ENCODE data around the gene ARHGAP29.

ARHGAP29 gene

DNA sequence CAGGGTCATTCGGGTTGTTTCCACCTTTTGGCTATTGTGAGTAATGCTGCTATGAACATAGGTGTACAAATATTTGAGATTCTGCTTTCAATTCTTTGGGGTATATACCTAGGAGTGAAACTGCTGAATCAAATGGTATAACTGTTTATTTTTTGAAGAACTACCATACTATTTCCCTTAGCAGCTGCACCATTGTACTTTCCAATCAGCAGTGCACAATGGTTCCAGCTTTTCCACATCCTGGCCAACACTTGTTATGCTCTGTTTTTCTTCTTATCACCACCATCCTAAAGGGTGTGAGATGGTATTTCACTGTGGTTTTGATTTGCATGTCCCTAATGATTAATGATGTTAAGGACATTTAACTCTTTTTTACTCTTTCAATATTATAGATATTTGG, 112.8 kb downstream of the ARHGAP29 start:
- TF ChIP-seq, protein P1, sequence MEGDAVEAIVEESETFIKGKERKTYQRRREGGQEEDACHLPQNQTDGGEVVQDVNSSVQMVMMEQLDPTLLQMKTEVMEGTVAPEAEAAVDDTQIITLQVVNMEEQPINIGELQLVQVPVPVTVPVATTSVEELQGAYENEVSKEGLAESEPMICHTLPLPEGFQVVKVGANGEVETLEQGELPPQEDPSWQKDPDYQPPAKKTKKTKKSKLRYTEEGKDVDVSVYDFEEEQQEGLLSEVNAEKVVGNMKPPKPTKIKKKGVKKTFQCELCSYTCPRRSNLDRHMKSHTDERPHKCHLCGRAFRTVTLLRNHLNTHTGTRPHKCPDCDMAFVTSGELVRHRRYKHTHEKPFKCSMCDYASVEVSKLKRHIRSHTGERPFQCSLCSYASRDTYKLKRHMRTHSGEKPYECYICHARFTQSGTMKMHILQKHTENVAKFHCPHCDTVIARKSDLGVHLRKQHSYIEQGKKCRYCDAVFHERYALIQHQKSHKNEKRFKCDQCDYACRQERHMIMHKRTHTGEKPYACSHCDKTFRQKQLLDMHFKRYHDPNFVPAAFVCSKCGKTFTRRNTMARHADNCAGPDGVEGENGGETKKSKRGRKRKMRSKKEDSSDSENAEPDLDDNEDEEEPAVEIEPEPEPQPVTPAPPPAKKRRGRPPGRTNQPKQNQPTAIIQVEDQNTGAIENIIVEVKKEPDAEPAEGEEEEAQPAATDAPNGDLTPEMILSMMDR (IDR thresholded peaks at IDR 0.05; ENCODE audit: low read depth, low read length), result no peak
- DNase-seq (ENCODE audit: extremely low read depth, low read depth), result no peak

DNA sequence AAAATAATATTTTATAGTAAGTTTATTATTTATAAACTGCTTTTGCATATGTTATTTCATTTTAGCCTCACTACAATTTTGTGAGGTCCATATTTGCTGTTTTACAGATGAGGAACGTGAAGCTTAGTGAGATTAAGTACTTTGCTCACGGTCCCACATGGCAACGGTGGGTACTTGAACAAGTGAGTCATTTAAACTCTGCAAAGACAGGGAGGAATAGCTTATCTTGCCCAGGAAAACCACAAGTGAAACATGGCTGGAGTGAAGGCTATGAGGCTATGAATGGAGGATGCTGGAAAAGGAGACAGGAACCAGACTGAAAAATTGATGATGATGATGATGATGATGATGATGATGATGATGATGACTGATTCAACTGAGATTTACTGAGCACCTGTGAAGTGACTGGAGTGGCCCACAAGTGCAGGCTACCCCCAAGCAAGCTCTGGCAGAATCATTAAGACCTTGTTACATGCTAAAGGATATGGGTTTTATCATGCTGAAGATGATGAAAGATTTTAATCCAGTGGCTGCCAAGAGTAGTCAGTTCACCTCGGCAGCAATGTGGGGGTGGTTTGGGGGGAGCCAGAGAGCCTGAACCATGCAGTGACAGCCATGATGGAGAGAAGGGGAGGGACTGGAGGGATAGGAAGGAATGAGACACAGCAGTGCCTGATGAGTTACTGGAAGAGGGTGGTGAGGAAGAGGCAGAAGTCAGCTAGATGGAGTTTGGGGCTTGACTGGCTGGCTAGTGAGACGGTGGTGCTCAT, 115.0 kb downstream of the ARHGAP29 start:
- DNase-seq (ENCODE audit: extremely low read depth, low read depth), result no peak
- TF ChIP-seq, protein P1 (IDR thresholded peaks at IDR 0.05; ENCODE audit: low read depth, low read length), result no peak
